GM13977 (cell line): ENCODE measurements around the gene NALCN.

Experiments used
- DNase-seq: peaks from one replicate; pipeline ENCODE4 v3.0.0; 2012; ENCODE audit warnings: low spot score
- CTCF ChIP-seq: IDR thresholded peaks from 2 replicates; pipeline ENCODE4 v1.5.1; 2012; ENCODE audit warnings: mild to moderate bottlenecking, control low read depth; ENCODE audit not compliant: insufficient read depth; ENCODE audit errors: extremely low read depth, missing control alignments
- in situ Hi-C: fragments of 300-500 bp; cut with MboI; formaldehyde crosslinking; loops from one replicate; pipeline ENCODE4 v1.12.0; 2022; ENCODE audit warnings: low sequenced_read_pairs, low pct_unique_long_range_greater_than_20kb, mixed read lengths, inconsistent platforms; ENCODE audit not compliant: unreplicated experiment

Gene NALCN

GRCh38 chr13:101036546-101036945 lies 379.8 kb downstream of the NALCN start:
- TF ChIP-seq CTCF, result no peak
- in situ Hi-C loops, result no loop called here
- DNase-seq, result no peak

GRCh38 chr13:101035119-101035620 lies 381.1 kb downstream of the NALCN start:
- DNase-seq, result no peak
- in situ Hi-C loops, result no loop called here
- no peak for TF ChIP-seq CTCF

- DNase-seq, result no peak
- in situ Hi-C loops, result no loop called here
- no peak for TF ChIP-seq CTCF
Measured at GRCh38 chr13:101026736-101027398, 389.4 kb downstream of the NALCN start.

- no peak for DNase-seq
- no peak for TF ChIP-seq CTCF
- in situ Hi-C loops, result no loop called here
Measured at GRCh38 chr13:101026328-101026727, 390.0 kb downstream of the NALCN start.

- TF ChIP-seq CTCF, result no peak
- in situ Hi-C loops, result no loop called here
- DNase-seq, result no peak
Measured at GRCh38 chr13:101025925-101026324, 390.4 kb downstream of the NALCN start.

- TF ChIP-seq CTCF, result no peak
- in situ Hi-C loops, result no loop called here
- DNase-seq, result no peak
Measured at GRCh38 chr13:101025519-101025918, 390.8 kb downstream of the NALCN start.

- no peak for TF ChIP-seq CTCF
- no peak for DNase-seq
- in situ Hi-C loops, result no loop called here
Measured at GRCh38 chr13:101019126-101019525, 397.2 kb downstream of the NALCN start.
